Cardiac muscle cell (in vitro differentiated cells and primary cell): ENCODE results near the gene CHST11. TPM values are rescaled to one million over a fixed set of nuclear protein-coding genes. Genes with fewer than 3 reads are reported as not detected.

Source experiments
- DNase-seq, 2 donors: peaks; one replicate each; pipeline versions ENCODE4 v3.0.0 to v3.0.0-alpha.2; 2010 to 2017; ENCODE audit warnings: low read depth in 1 of 2, low spot score in 1 of 2
- H3K27ac ChIP-seq: fragments of 200-600 bp; sonication (generic); 2 replicates; pipeline ENCODE4 v1.5.1; 2016
- H3K27me3 ChIP-seq: fragments of 200-600 bp; sonication (generic); 2 replicates; pipeline ENCODE4 v1.6.0; 2016; ENCODE audit warnings: control low read depth
- H3K36me3 ChIP-seq: fragments of 200-600 bp; sonication (generic); 2 replicates; pipeline ENCODE4 v1.5.1; 2016; ENCODE audit warnings: control low read depth
- H3K4me1 ChIP-seq: fragments of 200-600 bp; sonication (generic); 2 replicates; pipeline ENCODE4 v1.8.1; 2017; ENCODE audit warnings: low read depth, mild to moderate bottlenecking, mixed run types
- H3K4me3 ChIP-seq: fragments of 200-600 bp; sonication (generic); 2 replicates; pipeline ENCODE4 v1.5.1; 2016; ENCODE audit warnings: mild to moderate bottlenecking
- H3K9me3 ChIP-seq: fragments of 200-600 bp; sonication (generic); 2 replicates; pipeline ENCODE4 v1.5.1; 2017; ENCODE audit warnings: low read depth, mild to moderate bottlenecking, control low read depth
- CTCF ChIP-seq: IDR thresholded peaks from 2 replicates; pipeline ENCODE4 v1.5.1; 2012; ENCODE audit warnings: low read depth, mild to moderate bottlenecking, low read length
- polyA plus RNA-seq: library from polyadenylated mRNA; unstranded; fragments of >200 nt; fragmentation: Nextera tagmentation; extraction: Ambion mirVana; gene quantifications from 2 replicates; pipeline ENCODE4 v1.2.1, GENCODE V29; 2016
- total RNA-seq: library from RNA; depleted of rRNA; stranded (reverse); fragments of >200 nt; gene quantifications from 2 replicates; pipeline ENCODE4 v1.2.3, GENCODE V29; 2016

The CHST11 gene
- total and polyA plus RNA-seq, 2 experiments from 2014 or later = 24.2 to 39.8 TPM

GRCh38 chr12:104691721-104692556, 235.2 kb downstream of the CHST11 start:
- no peak for DNase-seq
- Histone ChIP-seq H3K9me3 (no peaks in the 10 kb centered on the region), H3K36me3 (no peaks in the 10 kb centered on the region), H3K27ac (no peak overlapping the region), H3K4me3 (no peak overlapping the region), H3K4me1 (peaks cover 10% of the 10 kb centered on the region), H3K27me3 (no peaks in the 10 kb centered on the region)
- TF ChIP-seq CTCF = no peak

- no peak for TF ChIP-seq CTCF
- H3K27me3 ChIP-seq = no peaks in the 10 kb centered on the region
- H3K4me1 ChIP-seq = peaks cover 10% of the 10 kb centered on the region
- H3K9me3 ChIP-seq = no peaks in the 10 kb centered on the region
- H3K36me3 ChIP-seq = no peaks in the 10 kb centered on the region
- H3K4me3 ChIP-seq = no peak overlapping the region
- no peak for DNase-seq
- H3K27ac ChIP-seq = no peak overlapping the region
Observed at GRCh38 chr12:104692557-104693218, 235.9 kb downstream of the CHST11 start.

GRCh38 chr12:104693493-104693892, 236.7 kb downstream of the CHST11 start:
- Histone ChIP-seq H3K9me3 (no peaks in the 10 kb centered on the region), H3K4me1 (peaks cover 10% of the 10 kb centered on the region), H3K27ac (no peak overlapping the region), H3K36me3 (no peaks in the 10 kb centered on the region), H3K27me3 (no peaks in the 10 kb centered on the region), H3K4me3 (no peak overlapping the region)
- no peak for DNase-seq
- no peak for TF ChIP-seq CTCF

- Histone ChIP-seq H3K4me1 (peaks cover 10% of the 10 kb centered on the region), H3K27ac (peak overlapping the region; percentile 73), H3K27me3 (no peaks in the 10 kb centered on the region), H3K4me3 (no peak overlapping the region), H3K36me3 (no peaks in the 10 kb centered on the region), H3K9me3 (no peaks in the 10 kb centered on the region)
- no peak for TF ChIP-seq CTCF
- DNase-seq = peak in 1 of 2 donors; percentile 50
Observed at GRCh38 chr12:104694161-104694560, 237.4 kb downstream of the CHST11 start.

GRCh38 chr12:104694711-104695110, 238.0 kb downstream of the CHST11 start:
- H3K4me3 ChIP-seq = no peak overlapping the region
- H3K36me3 ChIP-seq = no peaks in the 10 kb centered on the region
- no peaks in the 10 kb centered on the region for H3K27me3 ChIP-seq

More at GRCh38 chr12:104694711-104695110, 238.0 kb downstream of the CHST11 start:
- peak in 1 of 2 donors; percentile 27 for DNase-seq
- Histone ChIP-seq H3K4me1 (peaks cover 10% of the 10 kb centered on the region), H3K27ac (peak overlapping the region; percentile 73), H3K9me3 (no peaks in the 10 kb centered on the region)
- no peak for TF ChIP-seq CTCF
